HepG2 (cell line): Measurements from ENCODE around the gene KIF17. TPM values are rescaled to one million over a fixed set of nuclear protein-coding genes. Genes with fewer than 3 reads are reported as not detected.
A peak's percentile ranks its signal among the peaks of the same experiment; 100 is the strongest.

ENCODE experiments used
- ARNT ChIP-seq: fragments of 450-650 bp; IDR thresholded peaks from 2 replicates; pipeline ENCODE4 v1.6.1; 2017
- KLF11 ChIP-seq: IDR thresholded peaks from 2 replicates; pipeline ENCODE4 v1.6.1; 2016; ENCODE audit warnings: missing compliant biosample characterization
- LCORL ChIP-seq, 2 experiments: fragments of 450-650 bp in 1 of 2; sonication (generic) in 1 of 2; formaldehyde crosslinking in 1 of 2; IDR thresholded peaks; 2 replicates each; pipeline versions ENCODE4 v1.5.0 to v1.6.1; 2017 to 2020; ENCODE audit warnings: antibody characterized with exemption in 1 of 2, missing genetic modification reagents in 1 of 2
- PHF5A ChIP-seq: IDR thresholded peaks from one replicate; pipeline ENCODE4 v1.6.1; 2018; ENCODE audit warnings: low read depth, missing genetic modification reagents; ENCODE audit not compliant: unreplicated experiment
- RFX3 ChIP-seq: IDR thresholded peaks from 2 replicates; pipeline ENCODE4 v1.6.1; 2016; ENCODE audit warnings: missing biosample characterization, missing genetic modification reagents
- SATB2 ChIP-seq: sonication (generic); formaldehyde crosslinking; IDR thresholded peaks from 2 replicates; pipeline ENCODE4 v1.5.0; 2020; ENCODE audit warnings: missing genetic modification reagents
- SMAD1 ChIP-seq: sonication (generic); formaldehyde crosslinking; IDR thresholded peaks from 2 replicates; pipeline ENCODE4 v1.4.0; 2020; ENCODE audit warnings: missing genetic modification reagents, low read depth, mild to moderate bottlenecking, borderline replicate concordance
- SYNCRIP ChIP-seq: fragments of 200-400 bp; formaldehyde crosslinking; IDR thresholded peaks from 2 replicates; pipeline ENCODE4 v1.6.1; 2018; ENCODE audit warnings: mild to moderate bottlenecking, low read depth, low read length; ENCODE audit not compliant: insufficient read depth
- ZFP36 ChIP-seq: fragments of 150-350 bp; IDR thresholded peaks from 2 replicates; pipeline ENCODE4 v1.6.1; 2018; ENCODE audit warnings: borderline replicate concordance, low read length, low read depth; ENCODE audit not compliant: partially characterized antibody
- ZNF121 ChIP-seq: sonication (generic); formaldehyde crosslinking; IDR thresholded peaks from 2 replicates; pipeline ENCODE4 v1.5.0; 2020; ENCODE audit warnings: mild to moderate bottlenecking, missing genetic modification reagents
- ZNF296 ChIP-seq: sonication (generic); formaldehyde crosslinking; conservative IDR thresholded peaks from 2 replicates; pipeline ENCODE4 v1.5.0; 2020; ENCODE audit warnings: mild to moderate bottlenecking, missing genetic modification reagents
- ZNF546 ChIP-seq: sonication (generic); formaldehyde crosslinking; conservative IDR thresholded peaks from 2 replicates; pipeline ENCODE4 v1.8.1; 2023; ENCODE audit warnings: mild to moderate bottlenecking, missing genetic modification reagents
- ZNF816 ChIP-seq: sonication (generic); formaldehyde crosslinking; IDR thresholded peaks from 2 replicates; pipeline ENCODE4 v1.8.0; 2022; ENCODE audit warnings: missing genetic modification reagents, mild to moderate bottlenecking, borderline replicate concordance
- ZSCAN31 ChIP-seq: sonication (generic); formaldehyde crosslinking; IDR thresholded peaks from 2 replicates; pipeline ENCODE4 v1.5.0; 2020; ENCODE audit warnings: low read depth, mild to moderate bottlenecking, missing genetic modification reagents
- polyA plus RNA-seq, 8 experiments: library from polyadenylated mRNA; depleted of rRNA in 3 of 8; stranded (reverse) in 7 of 8; unstranded in 1 of 8; fragments of >200 nt; fragmentation: Illumina TruSeq in 4 of 8; extraction: Trizol in 4 of 8; gene quantifications; 2 replicates each; pipeline versions ENCODE4 v1.2.1 to v1.2.3, GENCODE V29; 2011 to 2016; ENCODE audit warnings: low read depth in 4 of 8, missing spikeins in 1 of 8, mixed read lengths in 1 of 8; ENCODE audit not compliant: insufficient read depth in 1 of 8
- total RNA-seq, 5 experiments: library from RNA; depleted of rRNA; stranded (reverse); fragments of >200 nt; fragmentation: Illumina TruSeq; extraction: Trizol; gene quantifications; 2 replicates each; pipeline ENCODE4 v1.2.3, GENCODE V29; 2016; ENCODE audit warnings: low read depth in 1 of 5
- TF ChIP-seq, protein P1 (sequence below), 2 experiments: sonication (generic) in 1 of 2; formaldehyde crosslinking in 1 of 2; IDR thresholded peaks; 2 replicates each; pipeline versions ENCODE4 v1.4.0 to v1.6.1; 2018 to 2020; ENCODE audit warnings: missing genetic modification reagents in 2 of 2, borderline replicate concordance in 1 of 2, low read depth in 1 of 2, mild to moderate bottlenecking in 1 of 2, missing biosample characterization in 1 of 2
- TF ChIP-seq, protein P2 (sequence below): IDR thresholded peaks from 2 replicates; pipeline ENCODE4 v1.6.1; 2016; ENCODE audit warnings: mild to moderate bottlenecking
- TF ChIP-seq, protein P3 (sequence below): sonication (generic); formaldehyde crosslinking; IDR thresholded peaks from 2 replicates; pipeline ENCODE4 v1.4.0; 2020; ENCODE audit warnings: missing genetic modification reagents
- TF ChIP-seq, protein P4 (sequence below): sonication (generic); formaldehyde crosslinking; IDR thresholded peaks from 2 replicates; pipeline ENCODE4 v1.5.0; 2020; ENCODE audit warnings: missing genetic modification reagents
- TF ChIP-seq, protein P5 (sequence below): sonication (generic); formaldehyde crosslinking; IDR thresholded peaks from 2 replicates; pipeline ENCODE4 v1.4.0; 2020; ENCODE audit warnings: missing genetic modification reagents
- TF ChIP-seq, protein P6 (sequence below): sonication (generic); formaldehyde crosslinking; IDR thresholded peaks from 2 replicates; pipeline ENCODE4 v1.4.0; 2020; ENCODE audit warnings: missing genetic modification reagents; ENCODE audit errors: not compliant biosample characterization

Gene KIF17
- total and polyA plus RNA-seq, 2 of the 13 experiments (the other 11 are each of a cell fraction or from before 2014, with no cell fraction given) = 0.24 to 0.44 TPM

DNA sequence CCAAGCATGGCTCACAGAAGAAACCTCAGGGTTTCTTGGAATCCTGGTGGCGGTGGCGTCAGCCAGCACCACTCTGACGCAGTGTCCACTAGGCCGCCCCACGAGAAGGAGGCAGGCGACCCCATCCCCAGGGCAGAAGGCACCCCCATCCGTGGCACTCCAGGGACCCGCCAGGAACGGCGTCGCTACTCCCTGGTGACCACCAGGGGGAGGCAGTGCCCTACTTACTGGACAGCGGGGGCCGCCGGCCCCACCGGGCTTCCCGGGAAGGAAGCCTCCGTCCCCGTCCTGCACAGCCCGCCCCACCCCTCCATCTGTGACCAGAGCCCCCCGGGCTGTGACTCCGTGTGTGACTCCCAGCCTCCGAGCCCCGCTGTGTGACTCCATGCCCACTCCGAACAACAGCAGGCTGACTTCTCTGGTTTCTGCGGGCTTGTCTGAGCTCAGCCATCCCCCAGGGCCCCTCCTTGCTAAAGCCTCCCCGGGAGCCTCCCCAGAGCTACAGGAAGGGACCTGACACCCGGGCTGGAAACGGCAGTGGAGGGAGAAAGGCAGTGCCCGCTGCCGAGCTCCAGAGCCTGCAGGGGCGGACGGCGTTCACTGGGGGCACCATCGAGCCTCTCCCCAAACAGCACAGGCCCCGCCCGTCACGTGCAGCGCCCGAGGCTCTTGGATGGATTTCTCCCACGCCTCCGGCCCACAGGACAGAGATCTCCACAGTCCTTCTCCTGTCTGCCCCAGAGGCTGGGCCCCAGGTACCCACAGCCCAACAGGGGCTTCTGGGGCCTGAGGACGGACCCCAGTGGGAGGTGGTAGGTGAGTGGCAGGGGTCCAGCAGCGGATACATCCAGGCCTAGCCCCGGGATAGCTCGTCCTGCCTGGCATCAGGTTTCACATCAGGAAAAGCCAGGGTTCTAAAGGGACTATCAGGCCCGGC lies 21.1 kb downstream of the KIF17 start (continued):
- TF ChIP-seq, protein P1, sequence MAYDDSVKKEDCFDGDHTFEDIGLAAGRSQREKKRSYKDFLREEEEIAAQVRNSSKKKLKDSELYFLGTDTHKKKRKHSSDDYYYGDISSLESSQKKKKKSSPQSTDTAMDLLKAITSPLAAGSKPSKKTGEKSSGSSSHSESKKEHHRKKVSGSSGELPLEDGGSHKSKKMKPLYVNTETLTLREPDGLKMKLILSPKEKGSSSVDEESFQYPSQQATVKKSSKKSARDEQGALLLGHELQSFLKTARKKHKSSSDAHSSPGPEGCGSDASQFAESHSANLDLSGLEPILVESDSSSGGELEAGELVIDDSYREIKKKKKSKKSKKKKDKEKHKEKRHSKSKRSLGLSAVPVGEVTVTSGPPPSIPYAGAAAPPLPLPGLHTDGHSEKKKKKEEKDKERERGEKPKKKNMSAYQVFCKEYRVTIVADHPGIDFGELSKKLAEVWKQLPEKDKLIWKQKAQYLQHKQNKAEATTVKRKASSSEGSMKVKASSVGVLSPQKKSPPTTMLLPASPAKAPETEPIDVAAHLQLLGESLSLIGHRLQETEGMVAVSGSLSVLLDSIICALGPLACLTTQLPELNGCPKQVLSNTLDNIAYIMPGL (CRISPR knock-in tag; IDR thresholded peaks at IDR 0.05; ENCODE audit: borderline replicate concordance in 1 of 2, low read depth in 1 of 2) = peak; percentile 67 to 73; a peak in 3 of 4 replicates
- TF ChIP-seq ZNF121 (peak; percentile 53; the same call in 1 of the 2 replicates), SATB2 (CRISPR knock-in tag) (no peak), LCORL (IDR thresholded peaks at IDR 0.05) (no peak), LCORL (CRISPR knock-in tag; IDR thresholded peaks at IDR 0.05) (peak; percentile 78), ZNF546 (0 out of 2 replicates have a peak, but pooled peaks have one; percentile 39), ZNF296 (CRISPR knock-in tag) (no peak), ZFP36 (no peak), PHF5A (CRISPR knock-in tag) (no peak), KLF11 (CRISPR knock-in tag) (no peak), SYNCRIP (no peak), SMAD1 (peak; percentile 51; the same call in 1 of the 2 replicates), ZSCAN31 (0 out of 2 replicates have a peak, but pooled peaks have one; percentile 47), ZNF816 (CRISPR knock-in tag) (no peak), ARNT (no peak), RFX3 (CRISPR knock-in tag) (no peak)
- TF ChIP-seq, protein P2, sequence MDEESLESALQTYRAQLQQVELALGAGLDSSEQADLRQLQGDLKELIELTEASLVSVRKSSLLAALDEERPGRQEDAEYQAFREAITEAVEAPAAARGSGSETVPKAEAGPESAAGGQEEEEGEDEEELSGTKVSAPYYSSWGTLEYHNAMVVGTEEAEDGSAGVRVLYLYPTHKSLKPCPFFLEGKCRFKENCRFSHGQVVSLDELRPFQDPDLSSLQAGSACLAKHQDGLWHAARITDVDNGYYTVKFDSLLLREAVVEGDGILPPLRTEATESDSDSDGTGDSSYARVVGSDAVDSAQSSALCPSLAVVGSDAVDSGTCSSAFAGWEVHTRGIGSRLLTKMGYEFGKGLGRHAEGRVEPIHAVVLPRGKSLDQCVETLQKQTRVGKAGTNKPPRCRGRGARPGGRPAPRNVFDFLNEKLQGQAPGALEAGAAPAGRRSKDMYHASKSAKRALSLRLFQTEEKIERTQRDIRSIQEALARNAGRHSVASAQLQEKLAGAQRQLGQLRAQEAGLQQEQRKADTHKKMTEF (CRISPR knock-in tag) = peak; percentile 70
- TF ChIP-seq, protein P3, sequence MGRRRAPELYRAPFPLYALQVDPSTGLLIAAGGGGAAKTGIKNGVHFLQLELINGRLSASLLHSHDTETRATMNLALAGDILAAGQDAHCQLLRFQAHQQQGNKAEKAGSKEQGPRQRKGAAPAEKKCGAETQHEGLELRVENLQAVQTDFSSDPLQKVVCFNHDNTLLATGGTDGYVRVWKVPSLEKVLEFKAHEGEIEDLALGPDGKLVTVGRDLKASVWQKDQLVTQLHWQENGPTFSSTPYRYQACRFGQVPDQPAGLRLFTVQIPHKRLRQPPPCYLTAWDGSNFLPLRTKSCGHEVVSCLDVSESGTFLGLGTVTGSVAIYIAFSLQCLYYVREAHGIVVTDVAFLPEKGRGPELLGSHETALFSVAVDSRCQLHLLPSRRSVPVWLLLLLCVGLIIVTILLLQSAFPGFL (CRISPR knock-in tag) = no peak
- TF ChIP-seq, protein P4, sequence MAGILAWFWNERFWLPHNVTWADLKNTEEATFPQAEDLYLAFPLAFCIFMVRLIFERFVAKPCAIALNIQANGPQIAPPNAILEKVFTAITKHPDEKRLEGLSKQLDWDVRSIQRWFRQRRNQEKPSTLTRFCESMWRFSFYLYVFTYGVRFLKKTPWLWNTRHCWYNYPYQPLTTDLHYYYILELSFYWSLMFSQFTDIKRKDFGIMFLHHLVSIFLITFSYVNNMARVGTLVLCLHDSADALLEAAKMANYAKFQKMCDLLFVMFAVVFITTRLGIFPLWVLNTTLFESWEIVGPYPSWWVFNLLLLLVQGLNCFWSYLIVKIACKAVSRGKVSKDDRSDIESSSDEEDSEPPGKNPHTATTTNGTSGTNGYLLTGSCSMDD (CRISPR knock-in tag) = peak; percentile 31; the same call in 1 of the 2 replicates
- TF ChIP-seq, protein P5, sequence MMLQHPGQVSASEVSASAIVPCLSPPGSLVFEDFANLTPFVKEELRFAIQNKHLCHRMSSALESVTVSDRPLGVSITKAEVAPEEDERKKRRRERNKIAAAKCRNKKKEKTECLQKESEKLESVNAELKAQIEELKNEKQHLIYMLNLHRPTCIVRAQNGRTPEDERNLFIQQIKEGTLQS (CRISPR knock-in tag) = 0 out of 2 replicates have a peak, but pooled peaks have one; percentile 14
- TF ChIP-seq, protein P6, sequence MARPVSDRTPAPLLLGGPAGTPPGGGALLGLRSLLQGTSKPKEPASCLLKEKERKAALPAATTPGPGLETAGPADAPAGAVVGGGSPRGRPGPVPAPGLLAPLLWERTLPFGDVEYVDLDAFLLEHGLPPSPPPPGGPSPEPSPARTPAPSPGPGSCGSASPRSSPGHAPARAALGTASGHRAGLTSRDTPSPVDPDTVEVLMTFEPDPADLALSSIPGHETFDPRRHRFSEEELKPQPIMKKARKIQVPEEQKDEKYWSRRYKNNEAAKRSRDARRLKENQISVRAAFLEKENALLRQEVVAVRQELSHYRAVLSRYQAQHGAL (CRISPR knock-in tag) = no peak
